Astrocyte of the cerebellum (primary cell): Measurements from ENCODE around the gene EPHB6.

Source experiments
- DNase-seq: peaks from one replicate; pipeline ENCODE4 v3.0.0-alpha.2; 2011; ENCODE audit warnings: low read depth
- H3K4me3 ChIP-seq: 2 replicates; pipeline ENCODE4 v1.5.1; 2011; ENCODE audit warnings: mild to moderate bottlenecking, low read depth, low read length, moderate library complexity
- CTCF ChIP-seq: IDR thresholded peaks from 2 replicates; pipeline ENCODE4 v1.5.1; 2012; ENCODE audit warnings: low read length, low read depth, moderate library complexity, mild to moderate bottlenecking; ENCODE audit errors: missing control alignments
- in situ Hi-C: cut with HindIII; loops from 2 replicates; pipeline ENCODE4 v1.10.0; 2017; ENCODE audit warnings: low sequenced_read_pairs

EPHB6 gene

GRCh38 chr7:142871260-142872105 is 16.6 kb downstream of the EPHB6 start:
- no peak overlapping the region for H3K4me3 ChIP-seq
- TF ChIP-seq CTCF, result no peak
- DNase-seq, result no peak
- in situ Hi-C loops, result no loop called here

GRCh38 chr7:142872106-142872675 is 17.3 kb downstream of the EPHB6 start:
- TF ChIP-seq CTCF, result no peak
- in situ Hi-C loops, result no loop called here

GRCh38 chr7:142873281-142873784 is 18.5 kb downstream of the EPHB6 start:
- no peak for DNase-seq
- H3K4me3 ChIP-seq, result no peak overlapping the region
- TF ChIP-seq CTCF, result peak; percentile 30
- in situ Hi-C loops, result no loop called here

More at GRCh38 chr7:142872106-142872675, 17.3 kb downstream of the EPHB6 start:
- no peak for DNase-seq
- H3K4me3 ChIP-seq, result no peak overlapping the region

GRCh38 chr7:142873871-142874270 is 19.0 kb downstream of the EPHB6 start:
- H3K4me3 ChIP-seq, result no peak overlapping the region
- in situ Hi-C loops, result no loop called here
- no peak for DNase-seq
- no peak for TF ChIP-seq CTCF

- no peak for DNase-seq
- no peak overlapping the region for H3K4me3 ChIP-seq
- TF ChIP-seq CTCF, result no peak
- in situ Hi-C loops, result no loop called here
Observed at GRCh38 chr7:142874409-142874808, 19.5 kb downstream of the EPHB6 start.

- TF ChIP-seq CTCF, result no peak
- DNase-seq, result no peak
- in situ Hi-C loops, result no loop called here
- H3K4me3 ChIP-seq, result no peak overlapping the region
Observed at GRCh38 chr7:142874837-142875236, 20.0 kb downstream of the EPHB6 start.
